ENCODE data around the gene HTR2B.
"Not testable (repeated sequence)": the region's sequence is repeated elsewhere in the genome, so short reads cannot be mapped to it uniquely, and the experiment has no call there.

The HTR2B gene

GRCh38 chr2:231124838-231125568 lies at the start of gene HTR2B:
HTR2B (minus strand) TSS chr2:231125042; CDS start chr2:231123764, 1,278 bp downstream.
- DNase-seq (ENCODE audit: low read depth in 2 of 2), result no peak

DNA sequence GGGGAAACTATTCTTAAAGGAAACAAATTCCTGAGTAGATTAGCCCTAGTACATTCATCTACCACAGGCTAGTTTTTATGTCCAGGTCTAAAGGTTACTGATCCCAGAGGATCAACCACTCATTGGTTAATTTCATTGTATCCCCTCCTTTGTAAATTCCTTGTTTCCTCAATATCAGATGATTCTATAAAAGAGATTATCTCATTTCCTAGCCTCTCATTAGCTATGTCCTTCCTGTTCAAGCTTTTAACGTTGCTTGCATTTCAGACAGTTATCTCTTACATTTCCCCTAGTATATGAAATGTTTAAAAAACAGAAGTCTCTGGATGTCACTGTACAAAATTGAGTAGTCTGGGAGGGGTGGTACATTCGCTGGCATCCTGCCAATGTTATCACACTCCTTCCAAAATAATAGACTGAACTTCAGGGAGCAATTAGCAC lies 49.4 kb upstream of the HTR2B start:
- no peak for DNase-seq (ENCODE audit: low read depth in 2 of 2)

DNA sequence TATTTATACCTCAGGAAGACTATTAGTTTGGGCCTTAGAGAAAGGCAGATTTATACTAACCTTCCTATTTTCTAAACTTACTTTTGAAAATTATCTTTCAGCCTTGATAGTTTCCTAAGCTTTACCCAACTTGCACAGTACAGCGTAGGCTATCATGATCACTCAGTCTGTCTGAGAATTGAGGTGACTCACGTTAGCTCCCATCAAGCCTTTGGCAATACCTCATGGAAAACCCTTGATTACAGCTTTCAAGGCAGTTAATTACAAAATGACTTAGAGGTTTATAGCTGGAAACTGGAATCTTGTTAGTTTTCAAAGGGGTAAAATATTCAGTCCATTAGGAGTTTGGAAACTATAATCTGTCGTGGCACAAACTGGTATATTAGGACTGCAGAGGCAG lies 47.2 kb upstream of the HTR2B start:
- no peak for DNase-seq (ENCODE audit: low read depth in 2 of 2)

DNA sequence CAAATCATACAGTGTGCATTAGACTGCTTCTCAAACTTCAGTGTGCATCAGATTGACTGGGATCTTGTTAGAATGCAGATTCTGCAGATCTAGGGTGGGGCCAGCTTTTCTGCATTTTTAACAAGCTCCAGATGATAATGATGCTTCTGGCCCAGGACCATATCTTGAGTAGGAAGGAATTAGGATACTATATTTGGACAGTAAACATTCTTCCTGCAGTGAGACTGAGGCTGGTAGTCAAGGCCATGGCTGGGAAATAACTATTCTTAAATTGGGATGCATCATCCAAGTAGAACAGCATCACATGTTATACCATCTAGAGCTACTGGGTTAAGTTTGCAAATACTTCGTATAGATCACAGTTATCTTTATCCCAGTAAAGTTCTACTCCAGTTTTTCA lies 45.2 kb upstream of the HTR2B start:
- no peak for DNase-seq (ENCODE audit: low read depth in 2 of 2)

DNA sequence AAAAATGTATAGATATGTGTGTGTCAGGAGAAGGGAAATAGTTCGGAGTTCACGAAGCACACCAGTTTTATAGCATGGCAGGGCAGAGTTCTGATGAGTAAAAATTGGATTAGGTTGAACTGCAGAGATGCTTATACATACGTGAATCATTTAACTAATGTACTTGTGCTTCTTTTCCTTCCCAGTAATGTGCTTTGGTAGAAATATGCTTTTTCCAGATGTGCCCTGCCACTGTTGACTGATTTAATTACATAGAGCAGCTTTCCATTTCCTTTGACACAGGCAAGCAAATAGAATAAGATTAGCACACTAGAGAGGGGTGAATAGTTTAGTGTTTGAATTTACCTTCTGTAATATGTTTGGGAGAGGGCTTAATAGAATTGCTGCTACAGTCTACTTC lies 44.6 kb upstream of the HTR2B start:
- DNase-seq (ENCODE audit: low read depth in 2 of 2), result no peak

DNA sequence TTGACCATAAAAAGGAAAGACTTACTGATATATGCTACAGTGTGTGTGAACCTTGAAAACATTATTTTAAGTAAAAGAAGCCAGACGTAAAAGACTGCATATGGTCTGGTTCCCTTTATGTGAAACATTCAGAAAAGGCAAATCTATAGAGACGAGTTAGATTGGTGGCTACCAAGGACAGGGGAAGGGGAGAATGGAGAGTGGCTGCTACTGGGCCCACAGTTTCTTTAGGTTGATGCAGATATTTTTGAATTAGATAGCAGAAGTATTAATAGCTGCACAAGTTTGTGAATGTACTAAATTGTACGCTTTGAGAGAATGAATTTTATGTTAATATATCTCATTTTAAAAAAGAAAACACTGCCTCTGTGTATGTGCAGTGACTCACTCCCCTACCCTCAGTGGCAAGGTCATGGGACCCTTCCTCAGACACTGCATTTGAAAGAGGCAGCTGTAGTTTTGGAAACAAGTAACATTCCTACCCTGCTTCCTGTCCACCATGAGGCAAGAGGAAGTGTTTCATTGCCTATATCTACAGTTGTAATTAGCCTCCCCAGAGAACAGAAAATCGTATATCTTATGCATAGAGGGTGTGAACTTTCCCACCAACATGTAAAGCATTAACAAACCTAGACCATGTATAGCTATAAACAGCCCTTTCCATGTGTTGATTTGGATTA lies 43.8 kb upstream of the HTR2B start:
- DNase-seq (ENCODE audit: low read depth in 2 of 2), result no peak

GRCh38 chr2:231167745-231168459 lies 43.1 kb upstream of the HTR2B start:
- DNase-seq (ENCODE audit: low read depth in 2 of 2), result no peak

DNA sequence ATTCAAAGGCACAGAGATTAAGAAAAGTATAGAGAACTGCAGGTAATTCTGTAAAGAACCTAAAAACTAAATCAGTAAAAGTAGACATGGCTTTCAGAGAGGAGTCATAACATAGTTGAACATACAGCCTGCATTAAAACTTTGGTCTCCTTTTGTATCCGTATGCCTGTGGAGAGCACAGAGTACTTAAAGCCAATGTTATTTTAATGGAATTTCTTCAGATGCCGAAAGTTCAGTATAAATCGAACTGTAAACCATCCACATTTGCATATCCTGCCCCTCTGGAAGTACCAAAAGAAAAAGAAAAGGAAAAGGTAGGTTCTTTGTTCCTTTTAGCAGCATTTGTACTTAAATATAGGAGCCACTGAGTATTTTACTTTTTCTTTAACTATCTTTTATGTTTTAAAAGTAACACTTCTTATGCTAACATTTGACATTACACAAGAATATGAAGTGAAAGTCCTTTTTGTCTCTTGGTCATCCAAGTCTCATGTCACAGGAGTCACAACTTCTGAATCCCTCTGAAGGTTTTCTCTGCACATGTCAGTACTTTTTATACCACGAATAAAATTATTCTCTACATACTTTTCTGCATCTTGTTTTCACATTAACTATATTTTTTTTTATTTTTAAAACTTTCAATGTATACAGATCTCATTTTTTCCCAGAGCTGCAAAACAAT lies 38.7 kb upstream of the HTR2B start:
- no peak for DNase-seq (ENCODE audit: low read depth in 2 of 2)

DNA sequence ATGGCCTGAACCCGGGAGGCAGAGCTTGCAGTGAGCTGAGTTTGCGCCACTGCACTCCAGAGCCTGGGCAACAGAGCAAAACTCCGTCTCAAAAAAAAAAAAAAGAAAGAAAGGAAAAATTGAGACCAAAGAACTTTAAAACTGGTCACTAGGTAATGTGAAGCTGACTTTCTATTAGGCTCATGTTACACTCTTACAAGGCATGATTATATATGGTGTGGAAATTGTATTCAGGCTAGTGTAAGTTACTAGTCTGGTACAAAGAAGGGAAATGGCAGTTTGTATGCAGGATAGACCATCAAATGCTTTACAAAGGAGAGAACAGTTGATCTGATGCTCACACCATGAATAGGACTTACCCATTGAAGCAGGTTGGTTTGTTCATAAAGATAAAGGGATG lies 38.2 kb upstream of the HTR2B start:
- DNase-seq (ENCODE audit: low read depth in 2 of 2), result no peak

GRCh38 chr2:231161877-231162329 lies 37.1 kb upstream of the HTR2B start:
- no peak for DNase-seq (ENCODE audit: low read depth in 2 of 2)

DNA sequence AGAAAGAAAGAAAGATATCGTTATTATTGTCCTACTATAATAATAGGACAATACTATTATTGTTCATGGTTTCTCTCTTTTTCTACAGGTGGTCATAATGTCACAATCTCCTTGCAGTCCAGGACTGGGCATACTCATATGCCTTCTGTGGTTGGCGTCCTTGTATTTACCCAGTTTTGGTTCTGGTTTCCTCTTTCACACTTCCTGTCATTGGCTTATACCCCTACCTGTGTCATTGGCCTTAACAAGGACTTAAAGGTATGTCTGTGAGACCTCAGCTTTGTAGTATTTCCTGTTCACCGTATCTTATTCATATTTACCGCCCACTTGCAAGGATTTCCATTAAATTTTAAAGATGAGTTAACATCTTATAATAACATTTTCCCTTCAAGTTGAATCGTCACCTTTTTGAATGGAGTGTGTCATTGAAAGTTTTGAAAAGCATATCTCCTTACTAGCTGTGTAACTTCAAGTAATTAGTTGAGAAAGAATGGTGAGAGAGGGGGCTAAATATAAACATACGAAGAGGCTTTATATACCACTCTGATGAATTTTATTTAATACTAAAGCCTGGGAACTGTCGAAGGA lies 36.5 kb upstream of the HTR2B start:
- DNase-seq (ENCODE audit: low read depth in 2 of 2), result no peak

DNA sequence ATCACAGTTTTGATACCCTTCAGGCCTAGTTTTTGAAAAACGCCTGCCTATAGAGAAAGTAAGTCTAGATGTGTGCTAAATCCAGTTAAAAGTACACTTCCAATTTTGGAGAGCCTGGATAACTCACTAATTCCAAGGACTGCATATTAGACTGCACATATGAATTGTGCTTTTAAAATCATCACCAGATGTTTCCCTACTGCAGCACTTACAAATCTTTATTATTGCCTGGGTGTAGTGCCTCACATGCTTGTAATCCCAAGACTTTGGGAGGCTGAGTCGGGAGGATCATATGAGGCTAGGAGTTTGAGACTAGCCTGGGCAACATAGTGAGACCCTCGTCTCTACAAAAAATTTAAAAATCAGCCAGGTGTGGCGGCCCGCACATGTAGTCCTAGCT lies 35.9 kb upstream of the HTR2B start:
- no peak for DNase-seq (ENCODE audit: low read depth in 2 of 2)

- no peak for DNase-seq (ENCODE audit: low read depth in 2 of 2)
These were observed 34.5 kb upstream of the HTR2B start for GRCh38 chr2:231159306-231159705.

DNA sequence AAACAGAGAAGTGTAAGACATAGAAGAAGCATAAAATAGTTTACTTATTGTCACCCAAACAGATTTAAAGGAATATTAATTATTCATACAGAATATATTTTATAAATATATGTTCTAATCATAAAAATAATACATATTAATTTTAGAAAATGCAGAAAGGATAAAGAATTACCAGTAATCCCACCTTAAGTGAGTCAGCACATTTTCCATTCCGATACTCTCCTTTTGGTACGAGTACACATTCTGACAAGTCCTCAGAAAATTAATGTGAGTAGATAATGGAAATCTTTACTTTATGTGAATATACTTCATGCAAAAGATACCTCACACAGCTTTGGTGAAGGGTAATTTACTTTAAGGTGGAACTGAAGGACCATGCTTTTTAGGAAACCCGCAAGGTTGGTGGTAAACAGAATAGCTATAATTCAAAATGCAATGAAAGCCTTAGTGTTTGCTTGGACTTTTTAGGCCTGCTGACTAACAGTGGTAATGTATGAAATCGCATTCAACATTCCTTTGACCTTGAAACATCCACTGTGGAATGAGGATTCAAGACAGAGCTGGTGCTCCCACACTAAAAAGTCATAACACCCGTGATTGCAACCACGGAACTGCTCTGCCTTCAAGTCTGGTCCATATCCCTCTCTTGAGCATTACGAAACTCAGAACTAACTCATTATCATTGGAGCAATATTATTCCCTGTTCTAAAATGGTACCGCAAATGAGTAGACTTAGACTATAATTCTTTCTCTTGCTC lies 28.1 kb upstream of the HTR2B start:
- DNase-seq (ENCODE audit: low read depth in 2 of 2), result no peak

DNA sequence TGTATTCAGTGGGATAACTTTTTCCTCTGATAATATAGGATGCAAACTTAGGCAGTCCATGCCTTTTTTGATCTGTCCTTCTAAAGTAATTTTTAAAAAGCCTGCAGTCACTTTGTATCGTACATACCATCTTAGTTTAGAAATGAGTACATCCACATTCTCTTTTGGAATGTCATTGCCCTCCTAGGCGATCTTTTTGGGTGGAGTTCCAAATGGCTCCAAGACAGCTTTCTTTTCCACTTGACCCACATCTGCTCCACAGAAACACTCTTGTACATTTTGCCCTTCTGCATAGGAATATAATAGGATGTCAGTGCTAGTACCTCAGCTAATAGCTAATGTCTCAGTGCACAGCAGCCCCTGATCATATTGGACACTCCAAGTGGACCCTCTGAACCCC lies 21.8 kb upstream of the HTR2B start:
- no peak for DNase-seq (ENCODE audit: low read depth in 2 of 2)

DNA sequence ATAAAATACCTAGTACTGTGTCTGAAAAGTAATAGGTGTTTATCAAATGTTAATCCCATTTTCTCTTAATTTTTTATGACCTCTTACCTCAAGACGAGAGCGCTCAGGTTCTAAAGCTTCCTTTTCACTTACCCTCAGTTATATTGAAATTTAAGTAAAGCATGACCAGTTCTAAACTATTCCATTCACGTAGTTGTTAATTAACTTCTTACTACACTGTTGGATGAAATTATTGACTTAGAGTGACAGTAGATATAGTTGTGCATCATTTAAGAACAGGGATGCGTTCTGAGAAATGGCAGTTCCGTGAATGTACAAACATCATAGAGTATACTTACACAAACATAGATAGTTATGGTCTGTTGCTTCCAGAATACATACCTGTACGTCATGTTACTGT lies 20.1 kb upstream of the HTR2B start:
- no peak for DNase-seq (ENCODE audit: low read depth in 2 of 2)

DNA sequence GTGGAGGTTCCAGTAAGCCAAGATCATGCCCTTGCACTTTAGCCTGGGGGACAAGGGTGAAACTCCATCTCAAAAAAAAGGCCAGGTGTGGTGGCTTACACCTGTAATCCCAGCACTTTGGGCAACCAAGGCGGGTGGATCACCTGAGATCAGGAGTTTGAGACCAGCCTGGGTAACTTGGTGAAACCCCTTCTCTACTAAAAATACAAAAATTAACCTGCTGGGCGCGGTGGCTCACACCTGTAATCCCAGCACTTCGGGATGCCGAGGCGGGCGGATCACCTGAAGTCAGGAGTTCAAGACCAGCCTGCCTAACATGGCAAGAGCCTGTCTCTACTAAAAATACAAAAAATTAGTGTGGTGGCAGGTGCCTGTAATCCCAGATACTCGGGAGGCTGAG lies 16.0 kb upstream of the HTR2B start:
- not testable (repeated sequence) for DNase-seq (ENCODE audit: low read depth in 2 of 2)

DNA sequence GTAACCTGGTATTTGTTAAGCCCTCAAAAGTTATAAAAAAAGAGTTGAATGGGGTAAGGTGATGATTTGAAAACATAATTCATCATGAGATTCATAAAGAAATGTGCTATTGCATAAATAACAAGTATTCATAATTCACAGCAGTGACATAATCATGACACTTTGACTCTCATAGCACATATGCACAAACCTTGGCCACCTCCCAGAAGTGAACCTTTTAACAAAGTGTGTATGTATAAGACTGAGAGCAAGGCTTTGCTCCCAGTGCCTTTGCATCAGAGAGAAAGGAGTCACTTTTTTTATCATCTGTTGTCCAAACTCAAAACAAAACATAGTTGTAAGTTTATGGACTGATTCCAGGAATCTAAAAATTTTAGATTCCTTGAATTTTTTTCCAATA lies 15.0 kb upstream of the HTR2B start:
- no peak for DNase-seq (ENCODE audit: low read depth in 2 of 2)

DNA sequence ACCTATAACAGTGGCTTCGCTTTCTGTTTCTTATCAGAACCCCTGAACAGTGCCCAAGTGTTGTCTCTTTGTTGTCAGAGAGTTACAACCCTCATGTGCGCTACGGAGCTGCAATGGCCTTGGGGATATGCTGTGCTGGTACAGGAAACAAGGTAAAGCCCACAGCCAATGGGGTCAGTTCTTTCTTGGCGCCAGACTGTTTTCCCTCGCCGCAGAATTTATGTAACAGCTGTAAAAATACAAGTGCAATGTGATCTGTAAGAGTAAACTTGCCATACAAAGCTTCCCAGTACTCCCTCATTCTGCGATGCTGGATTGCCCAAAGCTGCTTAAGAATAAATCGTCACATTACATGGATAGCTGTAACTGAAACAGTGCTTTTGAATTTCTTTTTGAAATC lies 13.9 kb upstream of the HTR2B start:
- no peak for DNase-seq (ENCODE audit: low read depth in 2 of 2)

DNA sequence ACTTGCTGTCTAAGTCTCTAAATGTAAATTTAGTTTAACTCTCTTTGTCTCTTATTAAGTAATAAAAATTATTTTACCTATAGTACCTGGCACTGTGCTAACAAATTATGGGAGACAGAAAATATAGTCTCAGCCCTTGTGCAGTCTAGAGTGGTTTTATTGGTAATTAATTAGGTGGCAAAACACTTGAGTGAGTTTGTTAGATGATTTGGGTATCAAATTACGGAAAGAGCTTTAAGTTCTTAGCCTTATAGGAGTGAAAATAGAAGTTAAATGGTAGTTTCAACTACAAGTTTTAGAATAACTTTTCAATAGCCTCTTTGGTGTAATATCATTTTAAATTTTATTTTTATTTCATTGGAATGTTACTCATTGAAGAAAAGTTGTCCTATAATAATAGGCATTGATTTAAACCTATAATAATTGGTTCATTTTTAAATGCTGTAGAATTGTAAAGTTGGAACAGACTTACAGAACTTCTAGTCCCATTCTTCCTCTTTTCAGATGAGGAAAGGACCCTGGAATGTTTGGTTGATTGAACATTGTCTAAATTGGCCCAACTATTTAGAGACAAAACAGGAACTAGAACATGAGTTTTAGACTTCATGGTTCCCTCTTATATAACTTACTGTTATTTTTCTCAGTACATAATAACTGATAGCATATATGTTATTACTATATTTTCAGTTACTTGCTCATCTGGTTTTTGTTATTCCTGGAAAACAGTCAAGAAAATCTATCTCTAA lies 10.2 kb upstream of the HTR2B start:
- no peak for DNase-seq (ENCODE audit: low read depth in 2 of 2)

Data from stimulated activated CD8-positive, alpha-beta memory T cell treated with anti-CD3 and anti-CD28 coated beads, Interleukin-2, amount 100 ng/mL, for 1 hour (primary cell).